ENCODE data around the gene STK40.

STK40 gene

DNA sequence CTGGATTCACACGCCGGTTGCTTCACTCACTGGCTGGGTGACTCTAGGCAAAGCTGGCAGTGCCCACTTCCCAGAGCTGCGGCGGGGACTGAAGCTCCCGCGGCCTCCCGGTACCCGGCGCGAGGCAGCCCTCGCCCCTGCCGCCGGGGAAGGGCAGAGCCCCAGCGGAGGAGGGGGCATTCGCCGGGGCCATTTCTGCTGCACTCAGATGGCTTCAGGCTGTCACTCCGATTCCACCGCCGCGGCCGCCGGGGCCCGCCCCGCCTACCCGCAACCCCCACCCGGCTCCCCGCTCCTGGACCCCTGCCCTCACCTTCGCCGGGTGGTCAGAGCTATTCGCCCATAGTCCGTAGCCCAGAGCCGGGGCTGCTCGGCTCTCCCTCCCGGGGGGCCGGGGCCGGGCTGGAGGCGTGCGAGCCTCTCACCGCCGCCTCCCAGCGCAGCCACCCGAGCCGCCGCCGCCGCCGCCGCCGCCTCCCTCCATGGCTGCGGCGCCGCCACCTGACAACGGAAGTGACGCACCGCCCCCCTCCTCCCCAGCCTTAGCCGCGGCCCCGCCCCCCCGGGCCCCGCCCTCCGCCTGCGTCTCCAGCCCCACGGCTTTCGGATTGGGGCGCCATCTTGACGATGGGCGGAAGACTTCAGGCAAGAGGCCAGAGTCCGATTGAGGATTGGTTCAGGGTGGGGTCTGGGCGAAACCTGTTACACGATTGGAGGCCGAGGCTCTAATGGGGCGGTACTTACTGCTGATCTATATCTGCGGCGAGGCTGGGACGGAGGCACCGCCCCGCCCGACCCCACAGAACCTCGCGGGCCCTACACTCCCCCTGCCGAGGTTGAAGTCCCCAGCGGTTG, at the start of gene STK40:
Gene STK40, minus strand, starts transcription at position 515 of the 855 bp plus-strand sequence. CDS start 24,592 bp downstream, outside the sequence.
- peak; percentile 100 for DNase-seq

- no peak for DNase-seq
These were observed 47.4 kb upstream of the STK40 start for GRCh38 chr1:36433102-36433501.

DNA sequence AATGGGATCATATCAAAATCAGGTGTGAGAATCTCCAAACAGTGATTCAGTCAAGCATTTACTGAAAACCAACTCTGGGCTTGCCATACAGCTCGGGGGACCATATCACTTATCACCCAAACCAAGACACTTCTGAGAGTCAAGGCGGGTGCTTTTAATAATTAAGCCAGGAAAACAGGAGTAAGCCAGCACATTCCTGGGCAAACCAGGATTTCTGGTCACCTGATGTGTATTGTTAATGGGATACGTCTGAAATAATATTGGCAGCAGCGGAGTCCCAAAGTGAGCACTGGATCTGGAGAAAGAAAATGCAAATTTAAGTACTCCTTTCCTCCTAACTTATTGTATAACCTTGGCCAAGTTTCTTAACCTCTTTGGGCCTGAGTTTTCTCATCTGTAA, 46.9 kb upstream of the STK40 start:
- DNase-seq = no peak

DNA sequence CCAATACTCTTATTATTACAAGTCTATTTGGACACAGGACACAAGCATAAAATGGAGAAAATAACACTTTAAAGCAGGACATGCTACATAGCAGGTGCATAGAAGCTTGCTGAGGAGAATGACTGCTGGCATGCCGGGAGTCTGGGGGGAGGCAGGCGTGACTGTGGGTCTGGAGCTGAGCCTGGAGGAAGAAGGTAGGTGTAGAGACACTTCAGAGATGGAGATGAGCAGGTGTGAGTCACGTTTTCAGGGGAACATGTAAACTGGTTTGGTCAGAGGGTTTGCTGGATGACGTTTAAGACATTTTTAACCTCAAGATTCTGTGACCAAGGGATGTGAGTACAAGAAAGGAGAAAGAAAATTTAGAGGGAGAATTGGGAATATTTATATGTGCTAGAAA, 40.1 kb upstream of the STK40 start:
- DNase-seq = no peak

DNA sequence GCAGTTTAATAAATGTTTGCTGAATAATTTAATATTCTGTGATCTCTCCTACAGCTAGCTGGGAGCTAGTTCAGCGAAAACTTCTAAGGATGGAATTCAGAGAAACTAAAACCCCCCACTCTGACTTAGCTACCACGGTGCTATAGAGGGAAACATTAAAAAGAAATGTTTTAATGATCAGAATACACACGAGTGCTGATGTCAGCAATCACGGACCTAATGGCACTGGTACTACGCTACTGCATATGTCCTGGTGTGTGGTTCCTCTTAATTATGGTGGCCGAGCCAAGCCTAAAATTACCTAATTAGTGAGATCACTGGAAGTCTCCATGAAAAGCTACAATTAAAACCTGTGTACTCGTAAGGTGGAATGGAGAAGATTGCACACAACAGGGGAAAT, 35.9 kb upstream of the STK40 start:
- no peak for DNase-seq

GRCh38 chr1:36420836-36421317, 35.2 kb upstream of the STK40 start:
- peak; percentile 84 for DNase-seq

DNA sequence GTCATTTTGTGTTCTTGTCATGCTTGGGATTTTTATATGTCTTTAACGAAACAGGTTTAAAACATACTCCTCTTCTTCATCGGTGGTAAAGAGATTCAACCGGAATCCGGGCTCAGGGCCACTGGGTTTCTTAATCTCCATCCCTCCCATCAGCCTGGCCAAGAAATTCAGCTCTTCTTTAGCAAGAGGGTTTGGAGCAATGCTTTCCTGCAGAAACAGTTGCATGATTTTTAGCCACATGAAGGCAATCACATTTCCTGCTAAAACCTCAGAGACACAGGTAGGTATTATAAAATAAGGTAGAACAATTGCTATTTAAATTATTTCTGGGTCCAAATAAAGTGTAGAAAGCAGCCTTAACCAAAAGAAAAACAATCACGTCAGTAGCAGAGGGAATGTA, 34.7 kb upstream of the STK40 start:
- no peak for DNase-seq

DNA sequence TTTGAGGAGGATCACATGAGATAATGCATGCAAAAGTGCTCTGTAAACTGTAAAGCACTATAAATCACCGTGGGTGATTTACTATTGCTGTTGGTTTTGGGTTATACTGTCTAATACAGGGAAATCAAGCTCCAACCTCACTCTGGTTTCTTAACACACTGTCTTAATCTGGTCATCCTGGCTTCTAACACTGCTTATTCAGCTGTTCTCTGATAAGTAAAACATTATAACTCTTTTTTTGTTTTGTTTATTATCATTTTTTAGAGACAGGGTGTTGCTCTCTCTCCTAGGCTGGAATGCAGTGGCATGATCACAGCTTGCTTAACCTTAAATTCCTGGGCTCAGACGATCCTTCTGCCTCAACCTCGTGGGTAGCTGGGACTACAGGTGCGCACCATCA, 33.8 kb upstream of the STK40 start:
- no peak for DNase-seq

- DNase-seq = no peak
These were observed 33.4 kb upstream of the STK40 start for GRCh38 chr1:36419140-36419539.

- no peak for DNase-seq
These were observed 32.2 kb upstream of the STK40 start for GRCh38 chr1:36417931-36418330.

DNA sequence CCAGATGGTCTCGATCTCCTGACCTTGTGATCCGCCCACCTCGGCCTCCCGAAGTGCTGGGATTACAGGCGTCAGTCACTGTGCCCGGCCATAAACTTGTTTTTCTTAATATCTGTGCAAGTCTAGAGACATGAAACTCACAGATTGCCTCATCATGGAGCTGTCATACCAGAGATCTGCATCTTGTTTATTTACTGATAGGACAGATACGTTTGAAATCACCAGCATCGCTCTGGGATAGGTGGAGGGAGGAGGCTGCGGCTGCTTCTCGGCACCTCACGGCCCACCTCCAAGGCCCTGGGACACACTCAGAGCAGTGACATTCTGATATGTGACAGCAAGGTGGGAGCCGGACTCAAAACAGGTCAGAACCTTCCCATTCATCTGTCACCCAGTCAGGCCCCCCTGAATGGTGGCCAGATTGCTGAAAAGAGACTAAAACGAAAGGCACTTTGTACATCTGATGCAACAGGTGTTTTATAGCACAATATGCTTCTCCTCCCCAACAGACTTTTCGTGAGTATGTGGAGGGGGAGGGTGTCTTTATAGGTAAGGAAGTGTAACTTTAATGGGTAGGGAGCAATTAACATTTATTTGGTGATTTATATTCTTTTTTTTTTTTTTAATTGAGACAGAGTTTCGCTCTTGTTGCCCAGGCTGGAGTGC, 30.1 kb upstream of the STK40 start:
- DNase-seq = no peak

DNA sequence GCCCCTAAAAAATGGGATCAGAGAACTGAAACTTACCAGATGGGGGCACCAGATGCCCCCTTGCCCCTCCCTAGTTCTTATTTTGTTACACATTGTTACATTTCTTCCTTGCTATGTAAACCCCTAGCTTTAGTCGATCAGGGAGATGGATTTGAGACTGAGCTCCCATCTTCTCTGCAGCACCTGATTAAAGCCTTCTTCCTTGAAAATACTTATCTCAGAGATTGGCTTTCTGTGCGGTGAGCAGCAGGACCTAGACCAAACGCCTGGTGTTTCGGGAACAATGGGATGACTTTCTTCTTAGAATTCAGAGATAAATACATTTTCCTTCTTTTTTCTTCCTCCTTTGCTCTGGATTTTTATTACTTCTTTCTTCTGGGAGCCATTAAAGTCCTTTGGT, 28.7 kb upstream of the STK40 start:
- DNase-seq = no peak

DNA sequence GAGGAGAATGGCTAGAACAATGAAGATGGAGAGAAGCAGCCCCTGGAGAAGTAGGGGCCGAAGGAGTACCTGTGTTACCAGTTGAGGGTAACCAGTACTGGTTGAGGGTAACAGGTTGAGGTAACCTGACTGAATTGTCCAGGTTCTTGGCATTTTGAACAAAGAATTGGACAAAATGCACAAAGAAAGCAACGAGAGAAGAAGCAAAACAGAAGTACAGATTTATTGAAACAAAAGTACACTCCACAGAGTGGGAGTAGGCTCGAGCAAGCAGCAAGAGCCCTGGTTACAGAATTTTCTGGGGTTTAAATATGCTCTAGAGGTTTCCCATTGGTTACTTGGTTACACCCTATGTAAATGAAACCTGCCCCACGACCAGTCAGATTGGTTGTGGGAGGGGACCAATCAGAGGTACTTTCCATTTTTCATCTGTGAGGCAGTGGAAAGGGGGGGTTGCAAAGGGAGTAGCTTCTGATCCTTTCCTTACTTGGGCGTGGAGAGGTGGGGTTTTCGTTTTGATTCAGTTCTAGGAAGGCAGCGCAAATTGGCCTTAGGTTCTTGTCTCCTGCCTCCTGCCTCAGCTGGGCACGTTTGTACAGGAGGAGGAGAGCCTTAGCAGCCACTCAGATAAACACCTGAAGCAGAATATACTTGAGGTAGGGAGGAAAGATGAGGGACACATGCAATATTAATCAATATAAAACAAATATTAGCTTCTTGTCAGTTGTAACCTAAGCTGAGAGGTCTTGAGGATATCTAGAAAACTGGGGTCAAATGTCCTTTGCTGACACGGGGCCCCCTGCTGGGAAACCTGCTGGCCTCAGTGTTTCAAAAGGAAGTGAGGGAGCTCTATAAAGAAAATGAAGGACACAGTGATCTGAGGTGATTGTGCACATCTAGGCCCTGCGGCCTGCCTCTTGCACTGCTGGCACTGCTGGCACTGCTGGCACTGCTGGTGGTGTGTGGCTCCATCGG, 26.2 kb upstream of the STK40 start:
- no peak for DNase-seq

DNA sequence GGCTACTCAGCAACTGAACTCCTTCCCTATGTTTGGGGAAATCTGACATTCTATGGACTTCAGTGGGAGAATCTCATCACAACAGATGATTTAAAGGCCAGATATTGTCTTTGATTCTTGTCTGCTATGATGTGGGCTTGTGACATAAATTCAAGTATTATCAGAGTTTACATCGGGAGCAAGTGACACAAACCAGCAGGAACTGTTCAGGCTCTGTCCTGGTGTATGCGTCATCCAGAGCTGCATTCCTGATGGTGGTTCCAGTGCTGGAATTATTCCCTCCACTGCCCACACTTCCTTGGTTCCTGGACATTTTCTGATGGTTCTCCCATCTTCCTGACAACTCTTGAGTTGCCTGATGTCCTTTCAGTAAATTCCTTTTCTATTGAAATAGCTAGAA, 22.8 kb upstream of the STK40 start:
- DNase-seq = no peak

DNA sequence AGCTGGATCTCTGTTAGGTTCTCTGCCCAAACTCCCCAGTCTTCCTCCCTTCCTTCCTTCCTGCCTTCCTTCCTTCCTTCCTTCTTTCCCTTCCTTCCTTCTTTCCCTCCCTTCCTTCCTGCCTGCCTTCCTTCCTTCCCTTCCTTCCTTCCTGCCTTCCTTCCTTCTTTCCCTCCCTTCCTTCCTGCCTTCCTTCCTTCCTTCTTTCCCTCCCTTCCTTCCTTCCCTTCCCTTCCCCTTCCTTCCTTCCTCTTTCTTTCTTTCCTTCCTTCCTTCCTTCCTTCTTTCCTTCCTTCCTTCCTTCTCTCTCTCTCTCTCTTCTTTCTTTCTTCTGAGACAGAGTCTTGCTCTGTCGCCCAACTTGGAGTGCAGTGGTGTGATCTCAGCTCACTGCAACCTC, 20.7 kb upstream of the STK40 start:
- no peak for DNase-seq

GRCh38 chr1:36402504-36402890, 16.8 kb upstream of the STK40 start:
- DNase-seq = no peak

DNA sequence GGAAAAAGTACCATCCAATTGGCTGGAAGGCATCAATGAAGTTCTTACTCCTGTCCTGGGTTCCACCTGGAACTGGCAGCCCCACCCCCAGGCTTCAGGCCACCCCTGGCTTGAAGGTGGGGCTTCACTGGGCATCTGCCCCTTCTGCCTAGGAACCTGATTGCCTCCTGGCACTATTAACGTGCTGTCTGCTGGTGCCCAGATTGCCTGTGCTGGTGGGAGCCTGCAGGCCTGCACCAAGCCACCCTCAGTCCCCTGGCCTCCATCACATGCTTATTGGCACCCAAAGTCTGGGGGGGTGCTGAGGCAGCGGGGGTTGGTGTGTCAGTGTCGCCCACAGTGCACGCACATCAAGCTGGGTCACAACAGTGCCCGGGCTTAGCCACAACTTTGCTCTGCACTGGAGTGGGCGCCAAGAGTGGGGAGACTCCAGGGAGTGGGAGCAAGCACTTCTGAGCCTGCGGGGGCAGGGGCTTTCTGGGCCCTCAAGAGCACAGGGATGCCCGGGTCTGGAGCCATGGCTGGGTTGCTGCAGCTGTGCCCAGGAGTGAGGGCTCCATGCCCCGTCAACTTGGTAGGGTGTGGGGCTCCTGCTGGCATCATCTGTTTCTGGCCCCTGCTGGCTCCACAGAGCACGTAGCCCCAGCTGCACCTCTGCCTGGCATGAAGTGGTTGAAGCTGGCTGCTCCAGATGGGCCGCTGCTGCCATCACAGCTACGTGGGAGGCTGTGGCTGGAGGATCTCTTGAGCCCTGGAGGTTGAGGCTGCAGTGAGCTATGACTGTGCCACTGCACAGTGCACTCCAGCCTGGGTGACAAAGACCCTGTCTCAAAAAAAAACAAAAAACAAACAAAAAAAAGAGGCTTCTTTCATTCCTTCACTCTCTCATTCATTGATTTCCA, 16.1 kb upstream of the STK40 start:
- no peak for DNase-seq

GRCh38 chr1:36400825-36401601, 15.3 kb upstream of the STK40 start:
- DNase-seq = no peak

DNA sequence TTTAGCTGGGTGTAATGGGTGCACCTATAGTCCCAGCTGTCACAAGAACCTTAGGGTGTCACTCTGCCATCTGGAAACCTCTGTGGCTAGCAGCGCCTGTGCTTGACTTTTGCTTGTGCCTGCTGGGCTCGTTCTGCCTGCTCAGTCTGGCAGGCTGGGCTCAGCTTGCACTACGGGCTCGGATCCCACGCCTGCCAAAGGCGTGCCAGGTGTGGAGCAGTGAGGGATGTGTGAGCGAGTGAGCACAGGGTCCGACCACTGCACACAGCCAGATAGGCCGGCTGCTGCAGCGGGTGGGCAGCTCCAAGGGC, 14.7 kb upstream of the STK40 start:
- no peak for DNase-seq

- DNase-seq = no peak
These were observed 12.8 kb upstream of the STK40 start for GRCh38 chr1:36398370-36398977.

Measured in DMS153 (cell line).